Activated CD4-positive, alpha-beta T cell treated with anti-CD3 and anti-CD28 coated beads for 4 hours (primary cell): ENCODE data around the gene MON2.
"Not testable (repeated sequence)": the region's sequence is repeated elsewhere in the genome, so short reads cannot be mapped to it uniquely, and the experiment has no call there.

ENCODE experiments used
- DNase-seq, 2 donors: peaks; one replicate each; pipeline ENCODE4 v3.0.0-alpha.2; 2020

MON2 gene

GRCh38 chr12:62552906-62553556, 86.4 kb downstream of the MON2 start:
- no peak for DNase-seq

- DNase-seq, result not testable (repeated sequence)
These were observed 92.7 kb downstream of the MON2 start for GRCh38 chr12:62559366-62559765.

GRCh38 chr12:62562846-62563245, 96.2 kb downstream of the MON2 start:
- no peak for DNase-seq

GRCh38 chr12:62575036-62575435, 108.4 kb downstream of the MON2 start:
- no peak for DNase-seq

GRCh38 chr12:62576503-62576902, 109.9 kb downstream of the MON2 start:
- no peak for DNase-seq

GRCh38 chr12:62578726-62579125, 112.1 kb downstream of the MON2 start:
- DNase-seq, result no peak

GRCh38 chr12:62581288-62582064, 114.8 kb downstream of the MON2 start:
- no peak for DNase-seq

- no peak for DNase-seq
These were observed 115.4 kb downstream of the MON2 start for GRCh38 chr12:62582065-62582366.

GRCh38 chr12:62584619-62585018, 118.0 kb downstream of the MON2 start:
- DNase-seq, result no peak

GRCh38 chr12:62586850-62587249, 120.2 kb downstream of the MON2 start:
- DNase-seq, result no peak

- no peak for DNase-seq
These were observed 122.3 kb downstream of the MON2 start for GRCh38 chr12:62588916-62589315.

- no peak for DNase-seq
These were observed 130.6 kb downstream of the MON2 start for GRCh38 chr12:62597253-62597652.

- no peak for DNase-seq
These were observed 132.2 kb downstream of the MON2 start for GRCh38 chr12:62598846-62599245.

GRCh38 chr12:62599854-62600437, 133.3 kb downstream of the MON2 start:
- DNase-seq, result no peak

GRCh38 chr12:62601765-62602164, 135.1 kb downstream of the MON2 start:
- no peak for DNase-seq

GRCh38 chr12:62602255-62603060, 135.8 kb downstream of the MON2 start:
- DNase-seq, result peak; percentile 82 to 87

GRCh38 chr12:62603061-62603810, 136.6 kb downstream of the MON2 start:
- peak; percentile 72 to 80 for DNase-seq

GRCh38 chr12:62603811-62604098, 137.1 kb downstream of the MON2 start:
- no peak for DNase-seq

- no peak for DNase-seq
These were observed 137.7 kb downstream of the MON2 start for GRCh38 chr12:62604373-62604772.

GRCh38 chr12:62604871-62605270, 138.2 kb downstream of the MON2 start:
- DNase-seq, result no peak

GRCh38 chr12:62605981-62606380, 139.4 kb downstream of the MON2 start:
- DNase-seq, result no peak

- no peak for DNase-seq
These were observed 140.0 kb downstream of the MON2 start for GRCh38 chr12:62606654-62607053.

GRCh38 chr12:62613081-62613480, 146.5 kb downstream of the MON2 start:
- no peak for DNase-seq
